ENCODE results near the gene PSMG3.
"Not testable (repeated sequence)": the region's sequence is repeated elsewhere in the genome, so short reads cannot be mapped to it uniquely, and the experiment has no call there.

Gene PSMG3

GRCh38 chr7:1586126-1586826 is 16.4 kb upstream of the PSMG3 start:
- peak; percentile 38 for DNase-seq
- no peaks in the 10 kb centered on the region for H3K36me3 ChIP-seq
- TF ChIP-seq CTCF (IDR thresholded peaks at IDR 0.05; ENCODE audit: low read depth, low read length): no peak
- H3K4me1 ChIP-seq: peaks cover 6% of the 10 kb centered on the region
- no peaks in the 10 kb centered on the region for H3K9me3 ChIP-seq
- peaks cover 16% of the 10 kb centered on the region for H3K27me3 ChIP-seq
- peak overlapping the region; percentile 49 for H3K4me3 ChIP-seq (ENCODE audit: low read depth, low read length)

GRCh38 chr7:1585142-1585981 is 15.5 kb upstream of the PSMG3 start:
- TF ChIP-seq CTCF (IDR thresholded peaks at IDR 0.05; ENCODE audit: low read depth, low read length): no peak
- H3K27me3 ChIP-seq: peaks cover 16% of the 10 kb centered on the region

GRCh38 chr7:1584700-1585099 is 14.9 kb upstream of the PSMG3 start:
- no peak for TF ChIP-seq CTCF (IDR thresholded peaks at IDR 0.05; ENCODE audit: low read depth, low read length)
- Histone ChIP-seq H3K9me3 (no peaks in the 10 kb centered on the region), H3K4me1 (peaks cover 6% of the 10 kb centered on the region), H3K4me3 (ENCODE audit: low read depth, low read length) (no peak overlapping the region), H3K36me3 (no peaks in the 10 kb centered on the region), H3K27me3 (peaks cover 16% of the 10 kb centered on the region)
- DNase-seq: no peak

More at GRCh38 chr7:1585142-1585981, 15.5 kb upstream of the PSMG3 start:
- H3K36me3 ChIP-seq: no peaks in the 10 kb centered on the region
- H3K4me1 ChIP-seq: peaks cover 6% of the 10 kb centered on the region
- H3K9me3 ChIP-seq: no peaks in the 10 kb centered on the region
- no peak for DNase-seq
- no peak overlapping the region for H3K4me3 ChIP-seq (ENCODE audit: low read depth, low read length)

- H3K36me3 ChIP-seq; H3K4me3 ChIP-seq (ENCODE audit: low read depth, low read length); H3K4me1 ChIP-seq; DNase-seq; H3K9me3 ChIP-seq: not testable (repeated sequence)
- peaks cover 16% of the 10 kb centered on the region for H3K27me3 ChIP-seq
These were observed 13.6 kb upstream of the PSMG3 start for GRCh38 chr7:1583241-1583930.

GRCh38 chr7:1580422-1581030 is 10.7 kb upstream of the PSMG3 start:
- no peak for TF ChIP-seq CTCF (IDR thresholded peaks at IDR 0.05; ENCODE audit: low read depth, low read length)
- Histone ChIP-seq H3K9me3 (no peaks in the 10 kb centered on the region), H3K4me1 (no peaks in the 10 kb centered on the region), H3K4me3 (ENCODE audit: low read depth, low read length) (no peak overlapping the region), H3K36me3 (no peaks in the 10 kb centered on the region), H3K27me3 (no peaks in the 10 kb centered on the region)
- no peak for DNase-seq

Data from BE2C (cell line).